ENCODE measurements around the gene PELI3. TPM values are rescaled to one million over a fixed set of nuclear protein-coding genes. Genes with fewer than 3 reads are reported as not detected.

PELI3 gene
- total and polyA plus RNA-seq, 8 donors: 3.9 to 12.9 (median 6.1) TPM

DNA sequence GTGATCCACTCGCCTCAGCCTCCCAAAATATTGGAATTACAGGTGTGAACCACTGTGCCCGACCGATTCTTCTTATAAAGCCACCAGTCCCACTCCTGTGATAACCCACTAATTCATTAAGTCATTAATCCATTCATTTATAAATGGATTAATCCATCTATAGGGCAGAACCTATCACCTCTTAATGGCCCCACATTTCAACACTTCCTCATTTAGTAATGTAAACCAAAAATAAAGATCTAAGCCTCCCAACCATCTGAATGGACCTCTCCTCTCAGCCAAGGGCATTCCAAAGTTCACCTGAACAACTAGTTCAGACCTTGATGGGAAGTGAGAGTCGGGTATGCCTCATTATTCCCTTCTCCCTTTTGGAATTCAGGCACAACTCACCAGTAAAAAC lies 18.2 kb upstream of the PELI3 start:
- Histone ChIP-seq H3K27ac (no peak overlapping the region), H3K4me1 (peaks cover 0 to 12% of the 10 kb centered on the region in 2 donors)

GRCh38 chr11:66450560-66450959 lies 16.1 kb upstream of the PELI3 start:
- no peak for ATAC-seq
- TF ChIP-seq CTCF (IDR thresholded peaks at IDR 0.05): no peak
- no peaks in the 10 kb centered on the region for H3K36me3 ChIP-seq
- DNase-seq: no peak
- intact Hi-C loops (cut with DNase I): no loop called here
- H3K4me1 ChIP-seq: no peaks in the 10 kb centered on the region
- no peaks in the 10 kb centered on the region for H3K9me3 ChIP-seq
- H3K4me3 ChIP-seq: no peak overlapping the region
- H3K27ac ChIP-seq: no peak overlapping the region
- peaks cover 0 to 5% of the 10 kb centered on the region in 2 donors for H3K27me3 ChIP-seq

More for the DNA sequence above, 18.2 kb upstream of the PELI3 start:
- TF ChIP-seq CTCF (IDR thresholded peaks at IDR 0.05): no peak
- DNase-seq: no peak
- peaks cover 0 to 3% of the 10 kb centered on the region in 2 donors for H3K9me3 ChIP-seq
- intact Hi-C loops (cut with DNase I): no loop called here
- no peaks in the 10 kb centered on the region for H3K36me3 ChIP-seq
- no peak overlapping the region for H3K4me3 ChIP-seq
- no peaks in the 10 kb centered on the region for H3K27me3 ChIP-seq
- no peak for ATAC-seq

DNA sequence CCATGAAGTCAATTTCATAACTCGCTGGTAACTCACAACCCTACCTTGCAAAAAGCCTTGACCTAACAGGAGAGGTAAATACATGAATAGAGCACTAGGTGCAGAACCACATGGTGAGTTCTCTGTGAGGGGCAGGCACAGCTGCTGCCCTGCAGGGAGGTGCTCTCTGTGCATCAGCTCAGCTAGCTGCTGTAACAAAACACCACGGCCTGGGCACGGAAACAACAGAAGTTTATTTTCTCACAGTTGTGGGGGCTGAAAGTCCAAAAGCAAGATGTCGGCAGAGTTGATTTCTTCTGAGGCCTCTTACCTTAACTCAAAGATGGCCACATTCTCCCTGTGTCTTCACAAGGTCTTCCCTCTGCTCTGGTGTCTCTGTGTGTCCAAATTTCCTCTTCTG lies 15.0 kb upstream of the PELI3 start:
- H3K27me3 ChIP-seq: peaks cover 0 to 5% of the 10 kb centered on the region in 2 donors
- intact Hi-C loops (cut with DNase I): no loop called here
- no peak for TF ChIP-seq CTCF (IDR thresholded peaks at IDR 0.05)
- no peak overlapping the region for H3K27ac ChIP-seq
- ATAC-seq (no peak), DNase-seq (no peak)
- H3K9me3 ChIP-seq: no peaks in the 10 kb centered on the region
- no peaks in the 10 kb centered on the region for H3K4me1 ChIP-seq
- no peak overlapping the region for H3K4me3 ChIP-seq
- H3K36me3 ChIP-seq: no peaks in the 10 kb centered on the region

- ATAC-seq (no peak), DNase-seq (no peak)
- no peaks in the 10 kb centered on the region for H3K36me3 ChIP-seq
- no peak overlapping the region for H3K27ac ChIP-seq
- H3K27me3 ChIP-seq: peaks cover 0 to 5% of the 10 kb centered on the region in 2 donors
- no peak for TF ChIP-seq CTCF (IDR thresholded peaks at IDR 0.05)
- intact Hi-C loops (cut with DNase I): no loop called here
- no peaks in the 10 kb centered on the region for H3K4me1 ChIP-seq
- H3K9me3 ChIP-seq: no peaks in the 10 kb centered on the region
- no peak overlapping the region for H3K4me3 ChIP-seq
Observed at GRCh38 chr11:66454247-66454646, 12.5 kb upstream of the PELI3 start.

- ATAC-seq (no peak), DNase-seq (no peak)
- Histone ChIP-seq H3K27ac (no peak overlapping the region), H3K9me3 (no peaks in the 10 kb centered on the region), H3K4me3 (no peak overlapping the region), H3K27me3 (peaks cover 0 to 5% of the 10 kb centered on the region in 2 donors), H3K36me3 (no peaks in the 10 kb centered on the region), H3K4me1 (no peaks in the 10 kb centered on the region)
- no peak for TF ChIP-seq CTCF (IDR thresholded peaks at IDR 0.05)
- intact Hi-C loops (cut with DNase I): no loop called here
Observed at GRCh38 chr11:66454828-66455227, 11.9 kb upstream of the PELI3 start.
